Fibroblast of skin of back (primary cell): ENCODE results near the gene PLA2G3.
A peak's percentile ranks its signal among the peaks of the same experiment; 100 is the strongest.

ENCODE experiments used
- DNase-seq: peaks from one replicate; pipeline ENCODE4 v3.0.0-alpha.2; 2013

PLA2G3 gene

GRCh38 chr22:31148488-31148887 lies 8.2 kb upstream of the PLA2G3 start:
- no peak for DNase-seq

GRCh38 chr22:31144223-31144622 lies 3.9 kb upstream of the PLA2G3 start:
- DNase-seq: peak; percentile 32

- no peak for DNase-seq
Observed at GRCh38 chr22:31143537-31143936, 3.2 kb upstream of the PLA2G3 start.

GRCh38 chr22:31143038-31143437 lies 2.7 kb upstream of the PLA2G3 start:
- DNase-seq: no peak

GRCh38 chr22:31142285-31142684 lies 2.0 kb upstream of the PLA2G3 start:
- no peak for DNase-seq

- no peak for DNase-seq
Observed at GRCh38 chr22:31141551-31141950, 1.2 kb upstream of the PLA2G3 start.

GRCh38 chr22:31140746-31141145 lies 438 bp upstream of the PLA2G3 start:
- DNase-seq: no peak

- DNase-seq: no peak
Observed at GRCh38 chr22:31139066-31139465, 1.2 kb downstream of the PLA2G3 start.

GRCh38 chr22:31138126-31138525 lies 2.2 kb downstream of the PLA2G3 start:
- no peak for DNase-seq

GRCh38 chr22:31137721-31138120 lies 2.6 kb downstream of the PLA2G3 start:
- no peak for DNase-seq

- no peak for DNase-seq
Observed at GRCh38 chr22:31136711-31137110, 3.6 kb downstream of the PLA2G3 start.

- DNase-seq: no peak
Observed at GRCh38 chr22:31136155-31136554, 4.2 kb downstream of the PLA2G3 start.

- no peak for DNase-seq
Observed at GRCh38 chr22:31135706-31136105, 4.6 kb downstream of the PLA2G3 start.

GRCh38 chr22:31134688-31135087 lies 5.6 kb downstream of the PLA2G3 start:
- no peak for DNase-seq

- DNase-seq: no peak
Observed at GRCh38 chr22:31133911-31134310, 6.4 kb downstream of the PLA2G3 start.

GRCh38 chr22:31130873-31131272 lies 9.4 kb downstream of the PLA2G3 start:
- no peak for DNase-seq

- no peak for DNase-seq
Observed at GRCh38 chr22:31128156-31128555, 12.2 kb downstream of the PLA2G3 start.

- no peak for DNase-seq
Observed at GRCh38 chr22:31127181-31127772, 13.0 kb downstream of the PLA2G3 start.

- no peak for DNase-seq
Observed at GRCh38 chr22:31126869-31127175, 13.5 kb downstream of the PLA2G3 start.

- no peak for DNase-seq
Observed at GRCh38 chr22:31126128-31126868, 14.0 kb downstream of the PLA2G3 start.

GRCh38 chr22:31125521-31126117 lies 14.7 kb downstream of the PLA2G3 start:
- no peak for DNase-seq

- no peak for DNase-seq
Observed at GRCh38 chr22:31124811-31125465, 15.4 kb downstream of the PLA2G3 start.

- no peak for DNase-seq
Observed at GRCh38 chr22:31124290-31124689, 16.0 kb downstream of the PLA2G3 start.

- no peak for DNase-seq
Observed at GRCh38 chr22:31123292-31123602, 17.1 kb downstream of the PLA2G3 start.
